ENCODE measurements around the gene CACNA2D3.
"Not testable (repeated sequence)": the region's sequence is repeated elsewhere in the genome, so short reads cannot be mapped to it uniquely, and the experiment has no call there.

The CACNA2D3 gene

GRCh38 chr3:54965746-54966145 is 843.4 kb downstream of the CACNA2D3 start:
- Histone ChIP-seq H3K4me3 (ENCODE audit: low read depth, low read length) (no peak overlapping the region), H2AFZ (ENCODE audit: low read length, unreplicated experiment) (no peak overlapping the region), H3K27ac (ENCODE audit: low read depth, low read length) (no peak overlapping the region), H3K36me3 (ENCODE audit: insufficient read depth, low read length) (no peaks in the 10 kb centered on the region), H3K27me3 (ENCODE audit: insufficient read depth, low read length) (no peaks in the 10 kb centered on the region), H3K79me2 (ENCODE audit: control insufficient read depth, insufficient read depth, low read length, unreplicated experiment) (no peaks in the 10 kb centered on the region), H3K4me1 (ENCODE audit: control insufficient read depth, insufficient read depth, low read length, unreplicated experiment) (peaks cover 12% of the 10 kb centered on the region)

- Histone ChIP-seq H3K79me2 (ENCODE audit: control insufficient read depth, insufficient read depth, low read length, unreplicated experiment) (no peaks in the 10 kb centered on the region), H3K4me1 (ENCODE audit: control insufficient read depth, insufficient read depth, low read length, unreplicated experiment) (peaks cover 18% of the 10 kb centered on the region), H3K4me3 (ENCODE audit: low read depth, low read length) (no peak overlapping the region), H3K36me3 (ENCODE audit: insufficient read depth, low read length) (no peaks in the 10 kb centered on the region), H2AFZ (ENCODE audit: low read length, unreplicated experiment) (no peak overlapping the region), H3K27ac (ENCODE audit: low read depth, low read length) (no peak overlapping the region), H3K27me3 (ENCODE audit: insufficient read depth, low read length) (no peaks in the 10 kb centered on the region)
Observed at GRCh38 chr3:54966979-54967378, 844.6 kb downstream of the CACNA2D3 start.

- H3K36me3 ChIP-seq (ENCODE audit: insufficient read depth, low read length) = no peaks in the 10 kb centered on the region
- no peak overlapping the region for H3K27ac ChIP-seq (ENCODE audit: low read depth, low read length)
- H3K79me2 ChIP-seq (ENCODE audit: control insufficient read depth, insufficient read depth, low read length, unreplicated experiment) = no peaks in the 10 kb centered on the region
- H3K27me3 ChIP-seq (ENCODE audit: insufficient read depth, low read length) = no peaks in the 10 kb centered on the region
- H2AFZ ChIP-seq (ENCODE audit: low read length, unreplicated experiment) = no peak overlapping the region
- peaks cover 18% of the 10 kb centered on the region for H3K4me1 ChIP-seq (ENCODE audit: control insufficient read depth, insufficient read depth, low read length, unreplicated experiment)
- H3K4me3 ChIP-seq (ENCODE audit: low read depth, low read length) = no peak overlapping the region
Observed at GRCh38 chr3:54967731-54968161, 845.4 kb downstream of the CACNA2D3 start.

GRCh38 chr3:54968546-54969172 is 846.3 kb downstream of the CACNA2D3 start:
- H3K27ac ChIP-seq (ENCODE audit: low read depth, low read length) = peak overlapping the region; percentile 66
- no peaks in the 10 kb centered on the region for H3K79me2 ChIP-seq (ENCODE audit: control insufficient read depth, insufficient read depth, low read length, unreplicated experiment)

GRCh38 chr3:54969652-54970051 is 847.3 kb downstream of the CACNA2D3 start:
- no peak overlapping the region for H2AFZ ChIP-seq (ENCODE audit: low read length, unreplicated experiment)
- no peak overlapping the region for H3K4me3 ChIP-seq (ENCODE audit: low read depth, low read length)
- H3K27me3 ChIP-seq (ENCODE audit: insufficient read depth, low read length) = no peaks in the 10 kb centered on the region
- H3K27ac ChIP-seq (ENCODE audit: low read depth, low read length) = no peak overlapping the region
- H3K79me2 ChIP-seq (ENCODE audit: control insufficient read depth, insufficient read depth, low read length, unreplicated experiment) = no peaks in the 10 kb centered on the region
- H3K36me3 ChIP-seq (ENCODE audit: insufficient read depth, low read length) = no peaks in the 10 kb centered on the region
- H3K4me1 ChIP-seq (ENCODE audit: control insufficient read depth, insufficient read depth, low read length, unreplicated experiment) = peaks cover 18% of the 10 kb centered on the region

More at GRCh38 chr3:54968546-54969172, 846.3 kb downstream of the CACNA2D3 start:
- Histone ChIP-seq H3K36me3 (ENCODE audit: insufficient read depth, low read length) (no peaks in the 10 kb centered on the region), H3K27me3 (ENCODE audit: insufficient read depth, low read length) (no peaks in the 10 kb centered on the region), H3K4me3 (ENCODE audit: low read depth, low read length) (no peak overlapping the region), H3K4me1 (ENCODE audit: control insufficient read depth, insufficient read depth, low read length, unreplicated experiment) (peaks cover 18% of the 10 kb centered on the region), H2AFZ (ENCODE audit: low read length, unreplicated experiment) (no peak overlapping the region)

- no peak overlapping the region for H2AFZ ChIP-seq (ENCODE audit: low read length, unreplicated experiment)
Observed at GRCh38 chr3:54970895-54971294, 848.5 kb downstream of the CACNA2D3 start.

GRCh38 chr3:54977439-54977838 is 855.1 kb downstream of the CACNA2D3 start:
- Histone ChIP-seq H3K27me3 (ENCODE audit: insufficient read depth, low read length) (no peaks in the 10 kb centered on the region), H3K27ac (ENCODE audit: low read depth, low read length) (no peak overlapping the region), H3K36me3 (ENCODE audit: insufficient read depth, low read length) (no peaks in the 10 kb centered on the region), H3K79me2 (ENCODE audit: control insufficient read depth, insufficient read depth, low read length, unreplicated experiment) (no peaks in the 10 kb centered on the region), H3K4me3 (ENCODE audit: low read depth, low read length) (no peak overlapping the region), H2AFZ (ENCODE audit: low read length, unreplicated experiment) (no peak overlapping the region), H3K4me1 (ENCODE audit: control insufficient read depth, insufficient read depth, low read length, unreplicated experiment) (no peaks in the 10 kb centered on the region)

More at GRCh38 chr3:54970895-54971294, 848.5 kb downstream of the CACNA2D3 start:
- no peaks in the 10 kb centered on the region for H3K36me3 ChIP-seq (ENCODE audit: insufficient read depth, low read length)
- no peaks in the 10 kb centered on the region for H3K79me2 ChIP-seq (ENCODE audit: control insufficient read depth, insufficient read depth, low read length, unreplicated experiment)
- H3K4me3 ChIP-seq (ENCODE audit: low read depth, low read length) = no peak overlapping the region
- H3K27me3 ChIP-seq (ENCODE audit: insufficient read depth, low read length) = no peaks in the 10 kb centered on the region
- H3K27ac ChIP-seq (ENCODE audit: low read depth, low read length) = no peak overlapping the region
- H3K4me1 ChIP-seq (ENCODE audit: control insufficient read depth, insufficient read depth, low read length, unreplicated experiment) = peaks cover 18% of the 10 kb centered on the region

- not testable (repeated sequence) for H3K36me3 ChIP-seq (ENCODE audit: insufficient read depth, low read length); H3K4me3 ChIP-seq (ENCODE audit: low read depth, low read length); H3K79me2 ChIP-seq (ENCODE audit: control insufficient read depth, insufficient read depth, low read length, unreplicated experiment)
Observed at GRCh38 chr3:54977946-54978345, 855.6 kb downstream of the CACNA2D3 start.

GRCh38 chr3:54982807-54983206 is 860.5 kb downstream of the CACNA2D3 start:
- H3K4me1 ChIP-seq (ENCODE audit: control insufficient read depth, insufficient read depth, low read length, unreplicated experiment) = no peaks in the 10 kb centered on the region
- H3K27me3 ChIP-seq (ENCODE audit: insufficient read depth, low read length) = no peaks in the 10 kb centered on the region
- no peak overlapping the region for H3K4me3 ChIP-seq (ENCODE audit: low read depth, low read length)
- no peaks in the 10 kb centered on the region for H3K36me3 ChIP-seq (ENCODE audit: insufficient read depth, low read length)
- no peak overlapping the region for H2AFZ ChIP-seq (ENCODE audit: low read length, unreplicated experiment)
- H3K27ac ChIP-seq (ENCODE audit: low read depth, low read length) = no peak overlapping the region
- H3K79me2 ChIP-seq (ENCODE audit: control insufficient read depth, insufficient read depth, low read length, unreplicated experiment) = no peaks in the 10 kb centered on the region

More at GRCh38 chr3:54977946-54978345, 855.6 kb downstream of the CACNA2D3 start:
- not testable (repeated sequence) for H2AFZ ChIP-seq (ENCODE audit: low read length, unreplicated experiment); H3K4me1 ChIP-seq (ENCODE audit: control insufficient read depth, insufficient read depth, low read length, unreplicated experiment); H3K27me3 ChIP-seq (ENCODE audit: insufficient read depth, low read length); H3K27ac ChIP-seq (ENCODE audit: low read depth, low read length)

- Histone ChIP-seq H3K27me3 (ENCODE audit: insufficient read depth, low read length) (no peaks in the 10 kb centered on the region), H3K4me3 (ENCODE audit: low read depth, low read length) (no peak overlapping the region)
Observed at GRCh38 chr3:54983266-54984099, 861.1 kb downstream of the CACNA2D3 start.

GRCh38 chr3:54985856-54986255 is 863.5 kb downstream of the CACNA2D3 start:
- H3K27ac ChIP-seq (ENCODE audit: low read depth, low read length) = no peak overlapping the region
- no peak overlapping the region for H3K4me3 ChIP-seq (ENCODE audit: low read depth, low read length)
- no peaks in the 10 kb centered on the region for H3K27me3 ChIP-seq (ENCODE audit: insufficient read depth, low read length)
- no peak overlapping the region for H2AFZ ChIP-seq (ENCODE audit: low read length, unreplicated experiment)
- no peaks in the 10 kb centered on the region for H3K36me3 ChIP-seq (ENCODE audit: insufficient read depth, low read length)
- H3K79me2 ChIP-seq (ENCODE audit: control insufficient read depth, insufficient read depth, low read length, unreplicated experiment) = no peaks in the 10 kb centered on the region
- no peaks in the 10 kb centered on the region for H3K4me1 ChIP-seq (ENCODE audit: control insufficient read depth, insufficient read depth, low read length, unreplicated experiment)

More at GRCh38 chr3:54983266-54984099, 861.1 kb downstream of the CACNA2D3 start:
- no peak overlapping the region for H2AFZ ChIP-seq (ENCODE audit: low read length, unreplicated experiment)
- H3K4me1 ChIP-seq (ENCODE audit: control insufficient read depth, insufficient read depth, low read length, unreplicated experiment) = no peaks in the 10 kb centered on the region
- no peaks in the 10 kb centered on the region for H3K36me3 ChIP-seq (ENCODE audit: insufficient read depth, low read length)
- no peak overlapping the region for H3K27ac ChIP-seq (ENCODE audit: low read depth, low read length)
- H3K79me2 ChIP-seq (ENCODE audit: control insufficient read depth, insufficient read depth, low read length, unreplicated experiment) = no peaks in the 10 kb centered on the region

Measured in ACC112 (cell line).